Measurements from ENCODE around the gene TMEM209.

The TMEM209 gene

DNA sequence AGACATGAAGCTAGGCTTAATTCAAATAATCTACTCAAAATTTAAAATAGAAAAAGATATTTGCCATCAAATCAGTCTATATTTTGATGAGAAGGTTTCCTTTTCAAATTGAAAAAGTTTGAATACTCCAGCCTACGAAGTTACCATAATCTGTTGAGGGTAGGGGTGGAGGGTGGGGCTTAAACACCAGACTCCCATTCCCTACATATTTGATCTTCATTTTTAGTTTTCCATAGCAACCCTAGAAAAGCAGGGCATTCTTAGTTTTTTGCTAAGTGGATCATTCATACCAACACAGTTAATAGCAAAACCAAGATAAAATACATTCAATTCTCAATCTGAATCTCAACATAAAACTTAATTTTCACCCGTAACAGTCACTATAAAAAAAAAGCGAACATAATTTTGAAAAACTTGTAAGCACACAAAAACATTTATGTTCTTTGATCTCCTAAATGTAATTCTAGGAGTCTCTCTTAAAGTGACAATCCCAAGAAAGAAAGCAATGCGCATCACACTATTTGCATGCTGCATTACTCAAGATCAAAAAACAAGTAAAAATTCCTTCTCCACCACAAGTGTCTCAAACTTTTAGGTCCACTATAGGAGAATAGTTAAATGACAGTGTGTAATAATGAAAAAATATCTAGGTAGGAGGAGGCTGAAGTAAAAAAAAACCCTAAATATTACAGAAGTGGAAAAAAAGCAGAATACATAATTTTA is 30.8 kb downstream of the TMEM209 start:
- DNase-seq (ENCODE audit: low spot score), result no peak
- in situ Hi-C loops (cut with MboI; ENCODE audit: low pct_unique_long_range_greater_than_20kb, low sequenced_read_pairs, unreplicated experiment), result no loop called here
- TF ChIP-seq, protein P1, sequence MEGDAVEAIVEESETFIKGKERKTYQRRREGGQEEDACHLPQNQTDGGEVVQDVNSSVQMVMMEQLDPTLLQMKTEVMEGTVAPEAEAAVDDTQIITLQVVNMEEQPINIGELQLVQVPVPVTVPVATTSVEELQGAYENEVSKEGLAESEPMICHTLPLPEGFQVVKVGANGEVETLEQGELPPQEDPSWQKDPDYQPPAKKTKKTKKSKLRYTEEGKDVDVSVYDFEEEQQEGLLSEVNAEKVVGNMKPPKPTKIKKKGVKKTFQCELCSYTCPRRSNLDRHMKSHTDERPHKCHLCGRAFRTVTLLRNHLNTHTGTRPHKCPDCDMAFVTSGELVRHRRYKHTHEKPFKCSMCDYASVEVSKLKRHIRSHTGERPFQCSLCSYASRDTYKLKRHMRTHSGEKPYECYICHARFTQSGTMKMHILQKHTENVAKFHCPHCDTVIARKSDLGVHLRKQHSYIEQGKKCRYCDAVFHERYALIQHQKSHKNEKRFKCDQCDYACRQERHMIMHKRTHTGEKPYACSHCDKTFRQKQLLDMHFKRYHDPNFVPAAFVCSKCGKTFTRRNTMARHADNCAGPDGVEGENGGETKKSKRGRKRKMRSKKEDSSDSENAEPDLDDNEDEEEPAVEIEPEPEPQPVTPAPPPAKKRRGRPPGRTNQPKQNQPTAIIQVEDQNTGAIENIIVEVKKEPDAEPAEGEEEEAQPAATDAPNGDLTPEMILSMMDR (IDR thresholded peaks at IDR 0.05; ENCODE audit: extremely low read depth, insufficient read depth, missing control alignments), result no peak

- TF ChIP-seq, protein P1 (IDR thresholded peaks at IDR 0.05; ENCODE audit: extremely low read depth, insufficient read depth, missing control alignments), result no peak
- in situ Hi-C loops (cut with MboI; ENCODE audit: low pct_unique_long_range_greater_than_20kb, low sequenced_read_pairs, unreplicated experiment), result no loop called here
- DNase-seq (ENCODE audit: low spot score), result no peak
Observed at GRCh38 chr7:130162196-130162595, 43.0 kb downstream of the TMEM209 start.

DNA sequence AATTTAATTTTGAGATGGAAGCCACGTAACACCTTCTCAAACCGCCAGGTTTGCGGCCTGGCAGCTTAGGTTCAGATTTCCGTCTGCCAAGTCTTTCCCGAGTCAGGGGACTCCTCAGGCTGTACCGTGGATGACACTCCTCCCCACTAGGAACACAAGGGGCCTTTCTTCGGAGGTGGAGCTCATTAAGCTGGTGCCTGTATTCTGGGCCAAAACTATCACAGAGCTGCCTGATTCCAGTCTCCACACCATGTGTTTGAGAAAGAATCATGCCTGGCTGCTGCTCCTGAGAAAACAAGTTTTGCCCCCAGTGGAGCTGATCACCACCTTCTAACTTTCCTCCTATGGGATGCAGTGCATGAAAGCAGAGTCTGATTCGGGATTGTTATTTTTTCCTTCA is 44.8 kb downstream of the TMEM209 start:
- DNase-seq (ENCODE audit: low spot score), result no peak
- in situ Hi-C loops (cut with MboI; ENCODE audit: low pct_unique_long_range_greater_than_20kb, low sequenced_read_pairs, unreplicated experiment), result no loop called here
- TF ChIP-seq, protein P1 (IDR thresholded peaks at IDR 0.05; ENCODE audit: extremely low read depth, insufficient read depth, missing control alignments), result no peak

DNA sequence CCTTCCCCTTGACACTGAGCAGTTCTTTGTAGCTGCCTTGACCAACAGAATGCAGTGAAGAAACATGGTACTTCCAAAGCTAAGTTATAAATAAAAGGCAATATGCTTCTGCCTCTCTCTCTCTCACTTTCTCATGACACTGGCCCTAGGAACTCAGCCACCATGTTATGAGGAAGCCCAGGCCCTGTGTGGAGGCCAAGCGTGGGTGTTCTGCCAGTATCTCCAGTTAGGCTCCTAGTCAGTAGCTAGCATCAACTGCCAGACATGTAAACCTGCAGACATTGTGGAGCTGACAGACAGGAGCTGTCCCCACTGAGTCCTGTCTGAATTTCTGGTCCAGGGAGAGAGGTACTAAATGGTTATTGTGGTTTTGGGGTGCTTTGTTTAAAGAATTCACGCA is 45.2 kb downstream of the TMEM209 start:
- in situ Hi-C loops (cut with MboI; ENCODE audit: low pct_unique_long_range_greater_than_20kb, low sequenced_read_pairs, unreplicated experiment), result no loop called here
- TF ChIP-seq, protein P1 (IDR thresholded peaks at IDR 0.05; ENCODE audit: extremely low read depth, insufficient read depth, missing control alignments), result no peak
- no peak for DNase-seq (ENCODE audit: low spot score)

- TF ChIP-seq, protein P1 (IDR thresholded peaks at IDR 0.05; ENCODE audit: extremely low read depth, insufficient read depth, missing control alignments), result no peak
- in situ Hi-C loops (cut with MboI; ENCODE audit: low pct_unique_long_range_greater_than_20kb, low sequenced_read_pairs, unreplicated experiment), result no loop called here
- DNase-seq (ENCODE audit: low spot score), result no peak
Observed at GRCh38 chr7:130157700-130158099, 47.5 kb downstream of the TMEM209 start.

- DNase-seq (ENCODE audit: low spot score), result no peak
- TF ChIP-seq, protein P1 (IDR thresholded peaks at IDR 0.05; ENCODE audit: extremely low read depth, insufficient read depth, missing control alignments), result no peak
- in situ Hi-C loops (cut with MboI; ENCODE audit: low pct_unique_long_range_greater_than_20kb, low sequenced_read_pairs, unreplicated experiment), result no loop called here
Observed at GRCh38 chr7:130156140-130156539, 49.1 kb downstream of the TMEM209 start.

Measured in GM13977 (cell line).